Stimulated activated CD8-positive, alpha-beta memory T cell treated with anti-CD3 and anti-CD28 coated beads, Interleukin-4, amount 100 ng/mL, for 48 hours (primary cell): ENCODE results near the gene TAL1.
A peak's percentile ranks its signal among the peaks of the same experiment; 100 is the strongest.

Experiments
- DNase-seq: peaks from one replicate; pipeline ENCODE4 v3.0.0-alpha.2; 2020

Gene TAL1

DNA sequence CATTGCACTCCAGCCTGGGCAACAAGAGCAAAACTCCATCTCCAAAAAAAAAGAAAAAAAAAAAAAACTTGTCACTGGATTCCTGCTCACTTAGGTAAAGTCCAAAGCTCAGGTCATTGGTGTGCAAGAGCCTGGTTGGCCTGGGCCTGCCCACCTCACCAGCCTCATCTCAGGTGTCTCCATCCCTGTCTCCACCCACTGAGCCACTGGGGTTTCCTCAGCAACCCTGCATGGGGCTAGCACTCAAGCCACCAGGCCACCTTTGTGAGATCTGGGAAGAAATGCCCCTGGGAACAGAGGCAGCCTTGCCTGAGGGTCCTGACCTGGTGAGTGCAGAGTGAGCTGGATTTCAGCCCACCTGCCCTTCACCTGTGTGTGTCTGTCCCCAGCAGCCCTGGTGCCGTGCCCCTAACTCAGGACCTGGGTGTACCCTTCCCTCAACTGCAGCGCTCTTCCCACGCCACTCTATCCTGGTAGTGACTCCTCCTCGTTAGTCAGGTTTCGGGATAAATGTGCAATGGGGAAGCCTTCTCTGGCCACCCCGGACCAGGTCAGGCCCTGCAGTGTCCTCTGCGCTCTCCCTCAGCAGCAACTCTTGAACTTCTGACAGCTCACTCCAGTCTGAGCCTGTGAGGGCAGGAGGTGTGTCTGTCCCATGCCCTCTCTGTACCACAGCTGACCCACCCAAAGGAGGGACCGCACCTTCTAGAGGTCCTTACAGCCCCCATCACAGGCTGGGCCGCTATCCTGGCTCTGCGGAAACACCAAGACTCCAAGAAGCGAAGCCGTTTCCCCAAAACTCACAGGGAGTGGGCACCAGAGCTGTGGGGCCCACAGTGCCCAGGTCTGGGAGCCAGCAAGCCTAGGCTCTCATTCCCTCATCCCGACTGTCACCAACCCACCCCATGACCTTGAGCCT, 45.5 kb downstream of the TAL1 start:
- no peak for DNase-seq

DNA sequence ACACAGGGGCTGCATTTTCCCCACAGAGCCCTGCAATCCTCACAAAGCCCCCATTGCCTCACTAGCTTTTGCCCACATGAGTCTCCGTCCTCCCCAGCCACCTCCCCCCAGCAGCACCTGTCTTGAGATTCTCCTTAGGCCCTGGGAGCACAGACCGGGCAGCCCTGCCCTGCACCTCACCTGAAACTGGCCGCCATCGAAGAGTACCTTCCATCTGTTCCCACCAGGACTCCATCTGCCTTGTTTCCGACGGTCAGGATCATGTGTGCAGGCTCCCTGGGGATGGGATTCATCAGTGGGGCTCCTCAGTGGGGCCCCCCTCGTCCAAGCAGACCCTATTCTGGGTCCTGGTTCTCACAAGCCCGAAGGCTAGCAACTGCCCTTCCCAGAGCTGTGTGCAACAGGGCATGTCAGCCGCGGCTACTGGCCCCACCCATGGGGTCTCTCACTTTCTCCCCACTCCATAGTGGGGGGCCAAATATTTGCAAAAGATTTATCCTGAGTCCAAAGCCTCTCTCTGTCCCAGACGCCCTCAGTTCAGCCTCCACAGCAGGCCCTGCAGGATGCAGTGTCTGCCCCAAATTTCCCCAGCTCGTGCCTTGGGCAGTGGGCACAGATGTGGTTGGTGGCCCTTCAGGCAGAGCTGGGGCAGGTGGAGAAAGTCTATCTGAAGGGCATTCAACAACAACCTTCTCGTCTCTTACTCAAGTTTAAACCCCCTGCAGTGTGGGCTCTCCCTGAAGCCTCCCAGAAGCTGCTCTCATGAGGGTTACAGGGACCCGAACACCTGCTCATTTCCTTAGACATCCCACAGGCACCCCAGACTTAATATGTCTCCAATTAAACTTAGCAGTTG, 47.0 kb downstream of the TAL1 start:
- no peak for DNase-seq

DNA sequence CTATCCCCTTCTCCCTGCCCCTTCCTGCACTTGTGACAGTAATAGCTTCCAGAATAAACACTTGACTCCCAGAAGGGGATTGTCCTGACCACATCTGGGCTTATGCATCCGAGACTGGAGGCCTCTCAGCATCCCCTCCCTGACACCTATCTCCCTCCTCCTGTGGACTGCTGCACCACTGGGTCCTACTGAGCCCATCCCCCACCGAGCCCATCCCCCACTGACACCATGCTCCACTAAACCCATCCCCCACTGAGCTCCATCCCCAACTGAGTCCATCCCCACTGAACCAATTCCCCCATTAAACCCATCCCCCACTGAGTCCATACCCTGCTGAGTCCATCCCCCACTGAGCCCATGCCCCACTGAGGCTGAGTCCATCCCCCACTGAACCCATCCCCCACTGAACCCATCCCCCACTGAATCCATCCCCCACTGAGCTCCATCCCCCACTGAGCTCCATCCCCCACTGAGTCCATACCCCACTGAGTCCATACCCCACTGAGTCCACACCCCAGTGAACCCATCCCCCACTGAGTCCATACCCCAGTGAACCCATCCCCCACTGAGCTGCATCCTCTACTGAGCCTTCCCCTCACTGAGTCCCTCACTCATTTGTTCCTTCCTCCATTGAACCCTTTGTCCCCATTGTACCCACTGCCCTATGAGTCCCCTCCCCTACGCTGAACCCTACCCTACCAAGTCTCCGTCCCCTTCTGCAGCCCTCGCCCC, 47.8 kb downstream of the TAL1 start:
- no peak for DNase-seq

DNA sequence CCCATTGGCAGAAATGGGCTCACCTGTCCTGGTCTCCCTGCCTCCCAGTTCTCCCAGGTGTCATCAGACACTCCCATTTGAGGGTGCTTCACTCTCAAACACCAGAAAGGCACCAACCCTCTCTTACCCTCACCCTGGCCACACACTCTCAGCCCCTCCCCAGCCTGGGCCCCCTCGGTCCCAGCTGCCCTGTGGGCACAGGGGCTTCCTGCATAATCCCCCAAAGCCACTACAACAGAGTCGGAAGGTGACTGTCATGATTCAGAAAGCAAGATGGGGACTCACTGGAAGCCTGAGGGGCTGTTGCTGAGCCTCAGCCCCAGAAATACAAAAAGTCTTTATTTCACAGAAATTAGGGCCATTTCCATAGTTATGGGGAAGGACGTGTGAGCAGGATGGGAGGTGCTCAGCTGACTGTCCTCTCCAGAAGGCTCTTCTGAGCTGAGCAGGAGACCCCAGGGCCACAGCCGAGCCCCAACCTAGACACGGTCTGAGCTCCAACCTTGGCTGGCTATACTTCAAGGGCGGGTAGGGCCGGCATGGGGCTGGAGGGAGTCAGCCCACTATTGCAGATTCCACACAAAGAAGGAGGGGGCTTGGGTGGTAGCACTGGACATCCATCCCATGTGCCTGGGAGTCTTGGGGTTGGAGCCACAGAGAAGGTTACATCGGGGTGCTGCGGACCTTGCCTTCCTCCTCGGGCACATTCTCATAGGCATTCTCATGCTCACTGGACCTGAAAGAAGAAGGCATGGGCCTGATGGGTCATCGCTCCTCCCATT, 48.5 kb downstream of the TAL1 start:
- DNase-seq = no peak

DNA sequence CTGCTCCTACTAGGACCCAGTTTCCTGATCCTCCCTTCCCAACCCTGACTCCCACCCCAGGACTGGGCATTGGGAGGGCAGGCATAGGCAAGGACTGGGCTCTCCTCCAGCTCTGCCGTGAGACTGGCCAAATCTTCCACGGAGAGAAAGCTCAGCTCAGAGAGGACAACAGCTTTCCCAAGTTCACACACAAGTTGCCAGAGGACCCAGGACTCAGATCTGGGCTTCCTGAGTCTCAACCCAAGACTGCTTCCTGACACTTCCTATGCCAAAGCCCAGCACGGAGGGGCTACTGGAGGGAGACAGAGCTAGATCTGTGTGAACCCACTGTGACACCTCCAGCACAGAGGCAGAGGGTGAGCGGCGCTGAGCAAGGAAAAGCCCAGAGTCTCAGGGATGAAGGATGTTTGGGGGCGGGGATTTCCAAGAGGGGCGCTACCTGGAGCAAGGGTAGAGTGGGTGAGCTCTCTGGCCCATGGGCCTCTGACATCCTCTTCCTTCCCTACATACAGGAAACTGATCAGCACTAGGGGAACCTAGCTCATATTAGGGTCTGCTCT, 49.3 kb downstream of the TAL1 start:
- DNase-seq = no peak

DNA sequence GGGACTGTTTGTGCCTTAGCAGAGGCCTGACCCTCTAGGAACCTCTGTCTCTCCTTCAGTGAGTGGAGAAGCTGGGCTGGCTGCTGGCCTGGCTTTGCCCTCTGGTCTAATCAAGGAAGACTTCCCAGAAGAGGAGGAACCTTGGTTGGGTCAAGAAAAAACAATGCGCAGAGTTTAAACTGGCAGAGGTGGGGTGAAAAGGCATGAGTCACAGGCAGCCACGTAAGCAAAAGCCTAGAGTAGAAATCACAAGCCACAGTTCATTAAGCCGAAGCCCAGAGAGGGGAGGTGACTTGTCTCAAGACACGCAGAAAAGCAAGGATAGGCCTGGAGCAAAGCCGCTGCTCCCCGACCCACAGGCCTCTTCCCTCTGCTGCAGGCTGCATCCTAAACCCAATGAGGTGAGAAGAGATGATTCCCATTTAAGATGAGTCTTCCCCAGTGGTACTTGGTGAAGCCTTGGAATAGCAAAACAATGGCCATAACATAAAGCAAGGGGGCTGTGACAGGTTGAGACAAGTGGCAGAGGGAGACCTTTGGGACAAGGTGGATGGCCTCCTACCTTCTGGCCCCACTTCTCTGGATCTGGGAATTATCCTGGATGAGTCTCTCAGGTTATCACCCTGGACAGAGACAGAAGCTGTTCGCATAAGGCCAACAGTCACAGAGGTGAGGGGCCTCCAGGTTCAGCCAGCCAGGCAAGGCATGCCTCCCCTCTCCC, 49.9 kb downstream of the TAL1 start:
- DNase-seq = no peak

DNA sequence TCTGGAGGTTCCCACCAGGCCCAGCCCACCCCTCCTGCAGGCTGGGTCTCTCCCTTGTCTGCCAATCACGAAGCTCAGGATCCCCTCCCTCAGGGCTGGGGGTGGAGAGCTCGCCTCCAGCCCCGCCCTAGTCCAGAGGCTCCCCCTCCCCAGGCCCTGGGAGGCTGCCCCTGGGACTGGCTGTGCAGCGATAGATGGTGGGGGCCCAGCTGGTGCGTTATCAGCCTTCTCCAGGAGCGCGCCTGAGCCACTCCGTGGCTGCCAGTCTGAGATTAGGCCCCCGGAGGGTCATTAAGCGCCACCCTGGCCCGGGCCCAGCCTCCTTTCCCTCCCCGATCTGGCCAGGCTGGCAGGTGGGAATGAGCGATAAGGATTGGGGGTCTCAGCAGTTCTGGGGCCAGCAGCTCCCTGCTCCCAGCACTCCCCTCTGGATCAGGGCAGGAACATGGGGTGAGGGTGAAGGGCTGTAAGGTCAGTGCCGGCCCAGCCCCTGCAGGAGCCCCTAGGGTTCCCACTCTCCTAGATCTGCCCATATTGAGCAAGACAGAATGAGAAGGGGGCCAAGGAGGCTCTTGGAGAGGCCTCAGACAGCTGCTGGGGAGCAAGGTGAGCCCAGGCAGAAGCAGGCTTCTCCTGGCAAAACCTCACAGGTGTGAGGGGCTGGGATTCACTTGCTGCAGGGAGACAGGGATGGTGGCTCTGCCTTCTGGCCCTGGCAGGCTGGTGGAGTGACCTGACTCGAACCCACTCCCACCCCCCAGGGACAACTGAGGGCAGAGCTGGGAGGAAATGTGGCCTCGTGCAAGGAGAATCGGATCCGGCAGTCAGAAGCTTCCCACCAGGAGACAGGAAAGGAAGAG, 50.7 kb downstream of the TAL1 start:
- DNase-seq = no peak

DNA sequence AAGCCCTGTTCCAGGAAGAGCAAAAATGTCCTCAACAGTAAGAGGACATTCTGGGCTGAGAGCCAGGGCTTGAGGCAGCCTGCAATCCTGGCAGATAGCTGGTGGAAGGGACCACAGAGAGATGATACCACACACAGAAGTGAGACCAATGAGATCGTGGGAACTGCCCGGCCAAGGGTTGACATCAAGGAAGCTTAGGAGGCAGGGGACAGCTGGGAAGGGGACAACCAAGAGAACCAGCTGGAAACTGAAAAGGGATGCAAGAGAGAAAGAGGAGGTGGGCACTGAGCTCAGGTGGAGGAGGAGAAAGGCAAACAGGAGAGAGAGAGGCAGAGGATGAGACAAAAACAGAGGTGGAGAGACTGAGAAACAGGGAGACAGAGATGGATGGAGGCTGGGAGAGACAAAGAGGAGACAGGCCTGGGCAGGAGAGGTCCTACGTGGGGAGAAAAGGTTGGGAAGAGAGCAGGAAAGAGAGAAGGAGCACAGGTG, 51.4 kb downstream of the TAL1 start:
- DNase-seq = no peak

DNA sequence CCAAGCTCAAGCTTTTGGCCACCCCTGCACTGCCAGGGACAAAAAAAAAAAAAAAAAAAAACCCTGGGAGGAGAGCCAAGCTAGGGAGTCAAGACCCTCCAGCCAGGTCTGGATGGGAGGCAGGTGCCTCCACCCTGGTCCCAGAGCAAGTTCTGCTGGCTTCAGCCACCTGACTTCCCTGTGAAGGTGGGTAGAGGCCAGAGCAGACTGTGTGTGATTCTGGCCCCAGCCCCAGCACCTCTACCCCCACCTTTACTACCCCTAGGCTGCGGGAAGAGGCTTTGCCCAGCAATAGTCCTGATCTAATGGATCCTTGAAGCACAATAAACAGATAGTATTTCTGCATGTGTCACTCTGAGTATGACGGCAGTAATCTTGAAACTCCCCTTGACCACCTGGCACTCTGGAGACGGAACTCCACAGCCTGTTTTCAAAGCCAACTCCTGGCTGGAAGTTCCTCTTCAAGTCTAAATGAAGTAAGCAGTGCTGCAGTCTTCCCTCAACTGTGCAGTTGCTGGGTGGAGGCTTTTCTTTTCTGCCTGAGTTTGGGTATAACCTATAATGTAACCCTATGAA, 51.9 kb downstream of the TAL1 start:
- no peak for DNase-seq

DNA sequence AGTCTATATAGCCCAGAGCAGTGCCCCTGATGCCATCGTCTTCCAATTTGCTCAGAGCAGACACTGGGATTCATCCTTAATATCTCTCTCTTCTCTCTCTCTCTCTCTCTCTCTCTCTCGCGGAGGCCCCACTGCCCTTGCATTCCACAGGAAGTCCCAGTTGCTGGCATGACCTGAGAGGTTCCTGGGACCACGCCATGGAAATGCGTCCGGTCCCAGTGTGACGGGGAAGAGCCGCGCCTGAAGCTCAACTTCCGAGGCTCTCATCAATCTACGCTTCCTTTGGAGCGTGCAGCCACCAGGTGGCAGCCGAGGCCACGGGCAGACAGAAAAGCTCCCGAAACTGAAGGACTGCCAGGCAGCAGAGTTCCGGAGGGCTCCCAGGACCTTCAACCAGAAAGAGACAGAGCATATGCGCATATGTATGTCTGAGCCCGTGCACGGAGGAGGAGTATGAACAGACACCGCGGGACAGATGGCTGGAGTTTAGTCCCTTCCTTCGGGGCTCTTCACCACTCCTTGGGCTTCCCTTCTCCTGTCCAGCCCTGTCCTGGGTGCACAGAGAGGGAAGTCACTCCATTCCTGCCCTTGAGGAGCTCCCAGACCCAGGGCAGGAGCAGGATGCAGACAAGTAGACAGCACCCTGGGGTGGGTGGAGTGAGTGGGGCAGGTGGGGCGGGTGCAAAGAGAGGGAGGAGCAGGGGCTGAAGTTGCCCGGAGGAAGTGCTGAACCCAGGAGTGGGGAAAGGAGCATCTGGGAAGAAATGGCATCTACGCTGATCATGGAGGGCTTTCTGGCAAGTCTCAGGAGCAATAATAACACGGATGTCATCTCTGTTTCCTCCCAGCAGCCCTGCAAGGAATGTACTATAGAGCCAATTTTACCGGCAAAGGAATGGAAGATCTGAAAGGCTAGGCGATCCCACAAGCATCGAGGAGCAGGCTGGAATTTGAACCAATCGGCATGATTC, 52.7 kb downstream of the TAL1 start:
- peak; percentile 89 for DNase-seq

DNA sequence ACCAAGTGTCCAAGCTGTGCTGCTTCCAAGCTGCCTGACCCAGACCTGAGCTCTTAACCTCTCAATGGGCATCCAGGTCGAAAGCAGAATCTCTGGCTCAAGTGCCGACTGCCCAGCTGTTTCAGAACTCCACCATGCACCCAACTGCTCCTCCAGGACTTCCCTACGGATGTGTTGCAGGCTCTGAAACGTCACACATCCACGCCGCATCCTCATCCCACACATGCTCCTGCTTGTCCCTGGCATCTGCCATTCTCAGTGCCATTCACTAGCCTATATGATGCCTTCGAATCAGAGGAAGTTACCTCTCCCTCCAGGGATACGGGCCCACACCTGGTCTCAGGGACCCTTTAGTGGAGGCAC, 53.4 kb downstream of the TAL1 start:
- DNase-seq = no peak

DNA sequence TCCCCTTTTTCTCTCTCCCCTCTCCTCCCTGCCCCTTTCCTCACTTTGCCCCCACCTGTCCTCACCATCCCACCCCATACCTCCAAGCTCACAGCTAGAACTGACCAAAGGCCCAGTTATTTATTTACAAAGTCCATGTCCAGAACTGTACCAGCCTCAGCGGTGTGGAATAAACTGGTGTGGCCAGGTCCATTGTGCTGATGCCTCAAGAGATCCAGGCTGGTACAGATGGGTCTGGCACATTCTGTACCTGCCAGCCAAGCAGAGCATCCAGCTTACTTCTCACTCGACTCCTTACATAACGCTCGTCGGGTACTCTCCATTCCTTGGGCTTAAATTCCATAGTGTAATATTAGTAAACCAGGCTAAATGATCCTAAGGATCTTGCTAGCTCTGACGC, 54.0 kb downstream of the TAL1 start:
- DNase-seq = no peak

DNA sequence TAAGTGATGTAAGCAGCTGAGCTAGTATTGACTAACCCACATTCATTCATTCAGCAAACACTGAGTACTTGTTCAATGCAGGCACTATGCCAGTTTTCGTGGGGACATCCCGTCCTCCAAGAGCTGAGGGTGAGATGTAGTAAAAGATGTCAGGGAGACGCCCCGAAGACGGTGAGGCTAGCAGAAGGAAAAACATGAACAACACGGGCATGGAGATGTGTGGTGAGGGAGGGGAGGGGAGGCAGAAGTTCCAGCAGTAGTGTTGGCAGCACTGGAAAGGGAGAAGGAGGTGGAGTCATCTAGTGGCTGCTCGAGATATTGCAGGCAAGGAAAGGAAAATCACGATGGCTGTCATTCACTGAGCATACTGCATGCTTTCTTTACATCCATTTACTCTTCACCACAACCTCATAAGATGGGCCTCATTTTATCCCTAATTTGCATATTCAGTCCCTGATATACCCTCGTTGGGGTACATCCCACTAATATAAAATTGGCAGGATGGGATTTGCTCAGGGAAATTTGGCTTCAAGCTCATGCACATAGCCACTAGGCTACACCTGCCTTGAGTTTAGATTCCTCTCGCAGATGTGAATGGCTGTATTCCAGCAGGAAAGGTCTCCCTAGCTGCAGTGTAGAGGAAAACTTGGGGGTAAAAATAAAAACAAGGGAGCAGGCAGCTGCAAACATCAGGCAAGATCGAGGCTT, 56.6 kb downstream of the TAL1 start:
- DNase-seq = peak; percentile 67

DNA sequence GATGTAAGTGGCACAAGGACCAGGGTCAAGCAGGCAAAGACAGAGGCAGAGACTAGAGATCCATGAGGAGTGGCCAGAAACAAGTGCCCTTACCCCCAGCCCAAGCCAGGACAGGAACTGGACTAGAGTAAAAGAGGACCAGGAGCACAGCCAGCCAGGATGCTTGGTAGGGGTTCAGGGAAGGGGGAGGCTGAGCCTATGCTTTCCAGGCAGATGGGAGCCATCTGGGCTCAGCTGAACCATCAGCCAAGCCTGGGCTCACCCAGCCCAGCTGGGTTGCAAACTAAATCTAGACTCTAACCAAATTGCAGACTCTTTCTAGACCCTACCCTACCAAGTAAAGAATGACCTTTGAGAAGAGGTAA, 57.4 kb downstream of the TAL1 start:
- no peak for DNase-seq

DNA sequence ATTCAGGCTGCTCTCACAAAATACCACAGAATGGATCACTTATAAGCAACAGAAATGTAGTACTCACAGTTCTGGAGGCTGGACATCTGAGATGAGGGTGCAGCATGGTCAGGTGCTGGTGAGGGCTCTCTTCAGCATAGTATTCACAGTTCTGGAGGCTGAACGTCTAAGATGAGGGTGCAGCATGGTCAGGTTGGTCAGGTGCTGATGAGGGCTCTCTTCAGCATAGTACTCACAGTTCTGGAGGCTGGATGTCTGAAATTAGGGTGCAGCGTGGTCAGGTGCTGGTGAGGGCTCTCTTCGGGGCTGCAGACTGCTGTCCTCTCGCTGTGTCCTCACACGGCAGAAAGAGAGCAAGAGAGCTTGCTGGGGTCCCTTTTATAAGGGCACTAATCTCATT, 59.2 kb downstream of the TAL1 start:
- no peak for DNase-seq
